NOMO-1 (cell line): Measurements from ENCODE around the gene PCDHA12.
"Not testable (repeated sequence)": the region's sequence is repeated elsewhere in the genome, so short reads cannot be mapped to it uniquely, and the experiment has no call there.

ENCODE experiments used
- DNase-seq, 2 experiments: peaks; one replicate each; lab custom pipeline; 2025; ENCODE audit not compliant: unreplicated experiment in 2 of 2; lab: John Stamatoyannopoulos, UW

The PCDHA12 gene

DNA sequence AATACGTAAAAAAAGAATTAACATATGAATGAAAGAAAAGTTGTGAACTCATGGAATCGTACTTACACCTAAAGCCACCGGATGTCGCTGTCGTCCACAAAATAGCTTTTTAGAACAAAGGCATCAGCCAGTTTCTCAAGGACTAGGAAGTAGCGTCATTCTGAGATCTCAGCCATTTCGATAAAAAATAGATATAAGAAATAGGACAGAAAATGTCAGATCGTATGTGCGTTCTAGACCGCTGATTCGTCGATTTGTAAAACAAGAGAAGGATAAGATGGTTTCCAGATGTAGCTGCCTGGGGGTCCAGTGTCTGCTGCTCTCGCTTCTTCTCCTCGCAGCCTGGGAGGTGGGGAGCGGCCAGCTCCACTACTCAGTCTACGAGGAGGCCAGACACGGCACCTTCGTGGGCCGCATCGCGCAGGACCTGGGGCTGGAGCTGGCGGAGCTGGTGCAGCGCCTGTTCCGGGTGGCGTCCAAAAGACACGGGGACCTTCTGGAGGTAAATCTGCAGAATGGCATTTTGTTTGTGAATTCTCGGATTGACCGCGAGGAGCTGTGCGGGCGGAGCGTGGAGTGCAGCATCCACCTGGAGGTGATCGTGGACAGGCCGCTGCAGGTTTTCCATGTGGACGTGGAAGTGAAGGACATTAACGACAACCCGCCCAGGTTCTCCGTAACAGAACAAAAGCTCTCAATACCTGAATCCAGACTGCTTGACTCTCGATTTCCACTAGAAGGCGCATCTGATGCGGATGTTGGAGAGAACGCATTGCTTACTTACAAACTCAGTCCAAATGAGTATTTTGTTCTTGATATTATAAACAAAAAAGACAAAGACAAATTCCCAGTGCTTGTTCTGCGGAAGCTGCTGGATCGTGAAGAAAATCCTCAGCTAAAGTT is 19.1 kb upstream of the PCDHA12 start, which contains the start of gene PCDHA10:
PCDHA10 (plus strand) TSS at position 126 of the 903 bp plus-strand sequence; CDS start at position 278, 152 bp downstream.
- no peak for DNase-seq

DNA sequence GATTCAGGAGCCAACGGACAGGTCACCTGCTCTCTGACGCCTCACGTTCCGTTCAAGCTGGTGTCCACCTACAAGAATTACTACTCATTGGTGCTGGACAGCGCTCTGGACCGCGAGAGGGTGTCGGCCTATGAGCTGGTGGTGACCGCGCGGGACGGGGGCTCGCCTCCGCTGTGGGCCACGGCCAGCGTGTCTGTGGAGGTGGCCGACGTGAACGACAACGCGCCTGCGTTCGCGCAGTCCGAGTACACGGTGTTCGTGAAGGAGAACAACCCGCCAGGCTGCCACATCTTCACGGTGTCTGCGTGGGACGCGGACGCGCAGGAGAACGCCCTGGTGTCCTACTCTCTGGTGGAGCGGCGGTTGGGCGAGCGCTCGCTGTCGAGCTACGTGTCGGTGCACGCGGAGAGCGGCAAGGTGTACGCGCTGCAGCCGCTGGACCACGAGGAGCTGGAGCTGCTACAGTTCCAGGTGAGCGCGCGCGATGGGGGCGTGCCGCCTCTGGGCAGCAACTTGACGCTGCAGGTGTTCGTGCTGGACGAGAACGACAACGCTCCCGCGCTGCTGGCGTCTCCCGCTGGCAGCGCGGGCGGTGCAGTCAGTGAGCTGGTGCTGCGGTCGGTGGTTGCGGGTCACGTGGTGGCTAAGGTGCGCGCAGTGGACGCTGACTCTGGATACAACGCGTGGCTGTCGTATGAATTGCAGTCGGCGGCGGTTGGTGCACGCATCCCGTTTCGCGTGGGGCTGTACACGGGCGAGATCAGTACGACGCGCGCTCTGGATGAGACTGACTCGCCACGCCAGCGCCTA is 17.7 kb upstream of the PCDHA12 start:
- DNase-seq, result no peak

DNA sequence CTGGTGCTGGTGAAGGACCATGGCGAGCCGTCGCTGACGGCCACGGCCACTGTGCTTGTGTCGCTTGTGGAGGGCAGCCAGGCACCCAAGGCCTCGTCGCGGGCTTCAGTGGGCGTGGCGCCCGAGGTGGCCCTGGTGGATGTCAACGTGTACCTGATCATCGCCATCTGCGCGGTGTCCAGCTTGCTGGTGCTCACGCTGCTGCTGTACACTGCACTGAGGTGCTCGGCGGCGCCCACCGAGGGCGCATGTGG is 17.2 kb upstream of the PCDHA12 start:
- DNase-seq, result no peak

DNA sequence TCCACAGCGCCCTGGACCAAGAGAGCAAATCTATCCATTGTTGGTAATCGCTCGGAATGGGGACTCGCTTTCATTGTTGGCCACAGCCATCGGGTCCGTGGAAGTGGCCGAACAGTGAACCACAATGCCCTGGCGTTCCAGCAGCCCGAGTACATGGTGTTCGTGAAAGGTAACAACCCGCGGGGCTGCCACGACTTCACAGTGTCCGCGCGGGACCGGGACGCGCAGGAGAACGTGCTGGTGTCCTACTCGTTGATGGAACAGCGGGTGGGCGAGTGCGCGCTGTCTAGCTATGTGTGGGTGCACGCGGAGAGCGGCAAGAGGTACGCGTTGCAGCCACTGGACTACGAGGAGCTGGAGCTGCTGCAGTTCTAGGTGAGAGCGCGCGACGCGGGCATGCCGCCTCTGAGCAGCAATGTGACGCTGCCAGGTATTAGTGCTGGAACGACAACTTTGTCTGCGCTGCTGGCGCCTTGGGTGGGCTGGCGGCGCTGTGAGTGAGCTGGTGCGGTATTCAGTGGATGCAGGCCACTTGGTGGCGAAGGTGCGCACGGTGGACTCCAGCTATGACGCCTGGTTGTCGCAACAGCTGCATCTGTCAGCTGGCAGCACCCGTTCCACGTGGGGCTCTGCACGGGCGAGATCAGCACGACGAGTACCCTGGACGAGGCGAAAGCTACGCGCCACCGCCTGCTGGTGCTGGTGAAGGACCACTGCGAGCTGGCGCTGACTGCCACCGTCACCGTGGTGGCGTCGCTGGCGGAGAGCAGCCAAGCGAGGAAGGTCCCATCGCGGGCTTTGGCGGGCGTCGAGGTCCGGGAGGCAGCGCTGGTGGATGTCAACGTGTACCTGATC is 12.4 kb upstream of the PCDHA12 start:
- no peak for DNase-seq

DNA sequence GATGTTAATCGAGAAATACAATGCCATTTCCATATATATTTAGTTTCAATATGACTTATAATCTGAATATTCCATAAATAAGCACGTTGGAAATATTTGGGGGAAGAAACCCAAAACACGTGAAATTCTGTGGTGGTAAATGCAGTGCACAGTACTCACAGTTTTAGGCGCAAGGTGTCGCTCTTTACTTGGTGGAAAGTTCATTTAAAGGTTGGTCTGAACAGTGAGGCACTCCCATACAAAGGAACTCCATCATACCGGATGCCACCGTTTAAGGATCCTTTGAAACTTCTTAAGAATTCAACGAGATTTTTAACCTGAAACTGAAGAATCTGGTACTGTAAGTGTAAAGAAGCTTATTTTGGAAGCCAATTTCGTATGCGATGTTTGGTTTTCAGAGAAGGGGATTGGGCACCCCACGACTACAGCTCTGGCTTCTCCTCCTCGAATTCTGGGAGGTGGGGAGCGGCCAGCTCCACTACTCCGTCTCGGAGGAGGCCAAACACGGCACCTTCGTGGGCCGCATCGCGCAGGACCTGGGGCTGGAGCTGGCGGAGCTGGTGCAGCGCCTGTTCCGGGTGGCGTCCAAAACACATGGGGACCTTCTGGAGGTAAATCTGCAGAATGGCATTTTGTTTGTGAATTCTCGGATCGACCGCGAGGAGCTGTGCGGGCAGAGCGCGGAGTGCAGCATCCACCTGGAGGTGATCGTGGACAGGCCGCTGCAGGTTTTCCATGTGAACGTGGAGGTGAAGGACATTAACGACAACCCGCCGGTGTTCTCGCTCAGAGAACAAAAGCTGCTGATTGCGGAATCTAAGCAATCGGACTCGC is 6.2 kb upstream of the PCDHA12 start, which contains the start of gene PCDHA11:
PCDHA11 (plus strand) TSS at position 237 of the 834 bp plus-strand sequence; CDS start at position 384, 147 bp downstream.
- DNase-seq, result no peak

DNA sequence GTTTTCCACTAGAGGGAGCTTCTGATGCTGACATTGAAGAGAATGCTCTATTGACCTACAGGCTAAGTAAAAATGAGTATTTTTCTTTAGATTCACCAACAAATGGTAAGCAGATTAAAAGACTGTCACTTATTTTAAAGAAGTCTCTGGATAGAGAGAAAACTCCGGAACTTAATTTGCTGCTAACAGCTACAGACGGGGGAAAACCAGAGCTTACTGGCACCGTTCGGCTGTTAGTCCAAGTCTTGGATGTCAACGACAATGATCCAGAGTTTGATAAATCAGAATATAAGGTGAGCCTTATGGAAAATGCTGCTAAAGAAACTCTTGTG is 5.6 kb upstream of the PCDHA12 start:
- DNase-seq, result no peak

DNA sequence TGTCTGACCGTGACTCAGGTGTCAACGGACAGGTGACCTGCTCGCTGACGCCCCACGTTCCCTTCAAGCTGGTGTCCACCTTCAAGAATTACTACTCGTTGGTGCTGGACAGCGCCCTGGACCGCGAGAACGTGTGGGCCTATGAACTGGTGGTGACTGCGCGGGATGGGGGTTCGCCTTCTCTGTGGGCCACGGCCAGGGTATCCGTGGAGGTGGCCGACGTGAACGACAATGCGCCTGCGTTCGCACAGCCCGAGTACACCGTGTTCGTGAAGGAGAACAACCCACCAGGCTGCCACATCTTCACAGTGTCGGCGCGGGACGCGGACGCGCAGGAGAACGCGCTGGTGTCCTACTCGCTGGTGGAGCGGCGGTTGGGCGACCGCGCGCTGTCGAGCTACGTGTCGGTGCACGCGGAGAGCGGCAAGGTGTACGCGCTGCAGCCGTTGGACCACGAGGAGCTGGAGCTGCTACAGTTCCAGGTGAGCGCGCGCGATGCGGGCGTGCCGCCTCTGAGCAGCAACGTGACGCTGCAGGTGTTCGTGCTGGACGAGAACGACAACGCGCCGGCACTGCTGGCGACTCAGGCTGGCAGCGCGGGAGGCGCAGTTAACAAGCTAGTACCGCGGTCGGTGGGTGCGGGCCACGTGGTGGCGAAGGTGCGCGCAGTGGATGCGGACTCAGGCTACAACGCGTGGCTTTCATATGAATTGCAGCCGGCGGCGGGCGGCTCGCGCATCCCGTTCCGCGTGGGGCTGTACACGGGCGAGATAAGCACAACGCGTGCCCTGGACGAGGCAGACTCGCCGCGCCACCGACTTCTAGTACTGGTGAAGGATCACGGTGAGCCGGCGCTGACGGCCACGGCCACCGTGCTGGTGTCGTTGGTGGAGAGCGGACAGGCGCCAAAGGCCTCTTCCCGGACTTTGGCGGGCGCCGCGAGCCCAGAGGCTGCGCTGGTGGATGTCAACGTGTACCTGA is 4.6 kb upstream of the PCDHA12 start:
- no peak for DNase-seq

DNA sequence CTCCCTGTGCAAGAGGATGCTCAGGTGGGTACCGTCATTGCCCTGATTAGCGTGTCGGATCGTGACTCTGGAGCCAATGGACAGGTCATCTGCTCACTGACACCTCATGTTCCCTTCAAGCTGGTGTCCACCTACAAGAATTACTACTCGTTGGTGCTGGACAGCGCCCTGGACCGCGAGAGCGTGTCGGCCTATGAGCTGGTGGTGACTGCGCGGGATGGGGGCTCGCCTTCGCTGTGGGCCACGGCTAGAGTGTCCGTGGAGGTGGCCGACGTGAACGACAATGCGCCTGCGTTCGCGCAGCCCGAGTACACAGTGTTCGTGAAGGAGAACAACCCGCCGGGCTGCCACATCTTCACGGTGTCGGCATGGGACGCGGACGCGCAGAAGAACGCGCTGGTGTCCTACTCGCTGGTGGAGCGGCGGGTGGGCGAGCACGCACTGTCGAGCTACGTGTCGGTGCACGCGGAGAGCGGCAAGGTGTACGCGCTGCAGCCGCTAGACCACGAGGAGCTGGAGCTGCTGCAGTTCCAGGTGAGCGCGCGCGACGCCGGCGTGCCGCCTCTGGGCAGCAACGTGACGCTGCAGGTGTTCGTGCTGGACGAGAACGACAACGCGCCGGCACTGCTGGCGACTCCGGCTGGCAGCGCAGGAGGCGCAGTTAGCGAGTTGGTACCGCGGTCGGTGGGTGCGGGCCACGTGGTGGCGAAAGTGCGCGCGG is 1.6 kb downstream of the PCDHA12 start:
- DNase-seq, result not testable (repeated sequence)

DNA sequence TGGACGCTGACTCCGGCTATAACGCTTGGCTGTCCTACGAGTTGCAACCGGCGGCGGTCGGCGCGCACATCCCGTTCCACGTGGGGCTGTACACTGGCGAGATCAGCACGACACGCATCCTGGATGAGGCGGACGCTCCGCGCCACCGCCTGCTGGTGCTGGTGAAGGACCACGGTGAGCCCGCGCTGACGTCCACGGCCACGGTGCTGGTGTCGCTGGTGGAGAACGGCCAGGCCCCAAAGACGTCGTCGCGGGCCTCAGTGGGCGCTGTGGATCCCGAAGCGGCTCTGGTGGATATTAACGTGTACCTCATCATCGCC is 2.1 kb downstream of the PCDHA12 start:
- no peak for DNase-seq

DNA sequence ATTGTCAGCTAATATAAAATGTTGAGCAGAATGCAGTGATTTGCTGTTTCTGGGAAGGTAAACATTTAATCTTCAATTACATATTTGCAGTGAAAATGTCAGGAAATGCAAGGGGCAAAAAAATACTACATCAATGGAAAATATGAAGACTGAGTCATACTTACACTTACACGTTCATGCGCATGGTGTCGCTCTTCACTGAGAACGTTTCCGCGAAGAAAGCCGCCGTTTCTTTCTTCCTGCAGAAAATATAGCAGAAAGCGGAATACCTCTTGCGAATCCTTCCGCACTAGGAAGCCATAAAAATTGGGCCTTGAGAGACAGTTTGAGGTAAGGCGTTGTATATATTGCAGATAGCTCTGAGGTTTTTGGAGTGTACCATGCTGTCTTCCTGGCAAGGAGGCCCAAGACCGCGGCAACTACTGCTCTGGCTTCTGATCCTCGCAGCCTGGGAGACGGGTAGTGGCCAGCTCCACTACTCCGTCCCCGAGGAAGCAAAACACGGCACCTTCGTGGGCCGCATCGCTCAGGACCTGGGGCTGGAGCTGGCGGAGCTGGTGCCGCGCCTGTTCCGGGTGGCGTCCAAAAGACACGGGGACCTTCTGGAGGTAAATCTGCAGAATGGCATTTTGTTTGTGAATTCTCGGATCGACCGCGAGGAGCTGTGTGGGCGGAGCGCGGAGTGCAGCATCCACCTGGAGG is 6.9 kb downstream of the PCDHA12 start, which contains the start of gene PCDHA13:
PCDHA13 (plus strand) TSS at position 236 of the 702 bp plus-strand sequence; CDS start at position 381, 145 bp downstream.
- no peak for DNase-seq

DNA sequence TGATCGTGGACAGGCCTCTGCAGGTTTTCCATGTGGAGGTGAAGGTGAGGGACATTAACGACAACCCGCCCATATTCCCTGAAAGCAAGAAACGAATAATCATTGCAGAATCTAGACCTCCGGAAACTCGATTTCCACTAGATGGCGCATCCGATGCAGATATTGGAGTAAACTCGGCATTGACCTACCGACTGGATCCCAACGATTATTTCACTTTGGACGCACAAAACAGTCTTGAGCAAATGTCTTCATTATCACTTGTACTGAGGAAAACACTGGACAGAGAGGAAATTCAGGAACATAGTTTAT is 7.4 kb downstream of the PCDHA12 start:
- no peak for DNase-seq

DNA sequence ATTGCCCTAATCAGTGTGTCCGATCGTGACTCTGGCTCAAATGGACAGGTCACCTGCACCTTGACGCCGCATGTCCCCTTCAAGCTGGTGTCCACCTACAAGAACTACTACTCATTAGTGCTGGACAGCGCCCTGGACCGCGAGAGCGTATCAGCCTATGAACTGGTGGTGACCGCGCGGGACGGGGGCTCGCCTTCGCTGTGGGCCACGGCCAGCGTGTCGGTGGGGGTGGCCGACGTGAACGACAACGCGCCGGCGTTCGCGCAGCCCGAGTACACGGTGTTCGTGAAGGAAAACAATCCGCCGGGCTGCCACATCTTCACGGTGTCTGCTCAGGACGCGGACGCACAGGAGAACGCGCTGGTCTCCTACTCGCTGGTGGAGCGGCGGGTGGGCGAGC is 8.3 kb downstream of the PCDHA12 start:
- no peak for DNase-seq

DNA sequence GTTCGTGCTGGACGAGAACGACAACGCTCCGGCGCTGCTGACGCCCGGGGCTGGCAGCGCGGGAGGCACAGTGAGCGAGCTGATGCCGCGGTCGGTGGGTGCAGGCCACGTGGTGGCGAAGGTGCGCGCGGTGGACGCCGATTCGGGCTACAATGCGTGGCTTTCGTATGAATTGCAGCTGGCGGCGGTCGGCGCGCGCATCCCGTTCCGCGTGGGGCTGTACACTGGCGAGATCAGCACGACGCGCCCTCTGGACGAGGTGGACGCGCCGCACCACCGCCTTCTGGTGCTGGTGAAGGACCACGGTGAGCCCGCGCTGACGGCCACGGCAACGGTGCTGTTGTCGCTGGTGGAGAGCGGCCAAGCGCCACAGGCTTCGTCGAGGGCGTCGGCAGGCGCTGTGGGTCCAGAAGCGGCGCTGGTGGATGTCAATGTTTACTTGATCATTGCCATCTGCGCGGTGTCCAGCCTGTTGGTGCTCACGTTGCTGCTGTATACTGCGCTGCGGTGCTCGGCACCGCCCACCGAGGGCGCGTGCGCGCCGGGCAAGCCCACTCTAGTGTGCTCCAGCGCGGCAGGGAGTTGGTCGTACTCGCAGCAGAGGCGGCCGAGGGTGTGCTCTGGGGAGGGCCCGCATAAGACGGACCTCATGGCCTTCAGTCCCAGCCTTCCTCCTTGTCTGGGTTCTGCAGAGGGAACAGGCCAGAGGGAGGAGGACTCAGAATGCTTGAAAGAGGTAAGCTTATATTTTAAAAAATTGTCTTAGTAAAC is 9.0 kb downstream of the PCDHA12 start:
- DNase-seq, result no peak

DNA sequence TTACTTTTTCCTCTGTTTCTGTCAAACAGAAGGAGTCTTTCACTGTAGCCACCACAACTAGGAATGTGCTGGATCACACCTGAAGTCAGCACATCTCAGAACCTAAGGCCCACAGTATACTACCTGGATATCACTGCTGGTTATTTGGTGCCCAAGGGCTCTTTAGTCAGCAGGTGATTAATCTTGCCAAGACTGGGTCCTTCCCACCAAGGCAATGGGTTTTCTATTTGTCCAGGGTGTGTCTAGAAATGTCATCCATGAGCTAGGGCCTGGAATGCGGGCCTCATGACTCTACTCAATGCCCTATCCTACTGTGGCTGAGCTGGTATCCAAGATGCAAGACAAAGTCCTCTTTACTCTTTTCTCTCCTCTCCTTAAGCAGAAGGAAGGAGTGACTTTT is 41.2 kb downstream of the PCDHA12 start:
- no peak for DNase-seq

DNA sequence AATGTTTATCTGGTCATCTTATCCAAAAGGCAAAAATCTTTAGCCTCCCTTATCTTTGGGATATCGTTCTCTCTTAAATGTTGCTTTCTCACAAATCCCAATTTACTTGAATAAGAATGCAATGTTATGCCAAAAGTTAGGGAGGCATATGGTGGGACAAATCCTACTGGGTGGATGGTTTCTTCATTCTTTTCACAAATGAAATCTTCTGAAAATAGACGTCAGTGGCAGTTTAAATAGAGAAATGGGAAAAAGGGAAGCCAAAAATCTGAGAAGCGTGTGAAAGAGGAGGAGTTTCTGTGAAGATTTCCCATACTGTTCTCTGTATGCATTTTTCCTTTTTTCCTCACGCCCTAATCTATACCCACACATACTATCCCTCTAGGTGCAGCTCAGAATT is 48.5 kb downstream of the PCDHA12 start:
- no peak for DNase-seq

DNA sequence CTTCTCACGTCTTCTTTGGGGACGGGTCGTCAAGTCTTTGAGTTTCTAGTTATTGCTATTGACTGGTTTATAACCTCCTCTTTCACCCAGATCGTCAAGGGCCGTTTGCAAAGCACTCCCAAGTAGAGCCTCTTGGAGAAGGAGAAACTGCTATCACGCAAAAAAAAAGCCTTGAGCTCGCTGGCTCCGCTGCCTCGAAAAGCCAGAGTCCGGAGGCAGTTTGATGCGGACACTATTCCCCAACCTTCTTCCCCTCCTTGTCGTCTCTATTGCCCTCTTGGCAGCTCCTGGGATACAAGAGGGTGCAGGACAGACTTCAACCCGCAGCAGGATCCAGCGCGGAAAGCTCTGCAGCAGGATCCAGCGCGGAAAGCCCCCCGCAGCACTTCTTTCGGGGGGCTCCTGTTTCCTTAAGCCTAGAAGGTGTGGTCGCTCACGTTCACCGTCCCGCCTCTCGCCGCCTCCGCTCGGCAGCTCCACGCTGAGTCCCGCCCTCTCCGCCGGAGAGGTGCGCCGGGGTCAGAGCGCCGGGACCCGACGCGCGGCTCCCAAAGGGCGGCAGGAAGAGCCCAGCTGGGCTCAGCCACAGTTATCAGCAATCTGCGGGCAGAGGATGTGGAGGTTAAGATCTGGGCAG is 50.8 kb downstream of the PCDHA12 start, which contains the start of gene PCDHAC1:
PCDHAC1 (plus strand) TSS at position 494 of the 637 bp plus-strand sequence. CDS start 594 bp downstream, outside the sequence.
- no peak for DNase-seq
